Measurements from ENCODE around the gene RCSD1.

- no peak for TF ChIP-seq POLR2A (IDR thresholded peaks at IDR 0.05)
- TF ChIP-seq, protein P1, sequence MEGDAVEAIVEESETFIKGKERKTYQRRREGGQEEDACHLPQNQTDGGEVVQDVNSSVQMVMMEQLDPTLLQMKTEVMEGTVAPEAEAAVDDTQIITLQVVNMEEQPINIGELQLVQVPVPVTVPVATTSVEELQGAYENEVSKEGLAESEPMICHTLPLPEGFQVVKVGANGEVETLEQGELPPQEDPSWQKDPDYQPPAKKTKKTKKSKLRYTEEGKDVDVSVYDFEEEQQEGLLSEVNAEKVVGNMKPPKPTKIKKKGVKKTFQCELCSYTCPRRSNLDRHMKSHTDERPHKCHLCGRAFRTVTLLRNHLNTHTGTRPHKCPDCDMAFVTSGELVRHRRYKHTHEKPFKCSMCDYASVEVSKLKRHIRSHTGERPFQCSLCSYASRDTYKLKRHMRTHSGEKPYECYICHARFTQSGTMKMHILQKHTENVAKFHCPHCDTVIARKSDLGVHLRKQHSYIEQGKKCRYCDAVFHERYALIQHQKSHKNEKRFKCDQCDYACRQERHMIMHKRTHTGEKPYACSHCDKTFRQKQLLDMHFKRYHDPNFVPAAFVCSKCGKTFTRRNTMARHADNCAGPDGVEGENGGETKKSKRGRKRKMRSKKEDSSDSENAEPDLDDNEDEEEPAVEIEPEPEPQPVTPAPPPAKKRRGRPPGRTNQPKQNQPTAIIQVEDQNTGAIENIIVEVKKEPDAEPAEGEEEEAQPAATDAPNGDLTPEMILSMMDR (IDR thresholded peaks at IDR 0.05): no peak
Observed at GRCh38 chr1:167634435-167634834, 4.4 kb downstream of the RCSD1 start.

Data from testis (tissue), 2 donors.